Measurements from ENCODE around the gene PARP16. TPM values are rescaled to one million over a fixed set of nuclear protein-coding genes. Genes with fewer than 3 reads are reported as not detected.

The PARP16 gene
- total and polyA plus RNA-seq, 9 of the 15 experiments (the other 6 are each of a cell fraction or from before 2014, with no cell fraction given): 3.0 to 9.9 (median 5.8) TPM

DNA sequence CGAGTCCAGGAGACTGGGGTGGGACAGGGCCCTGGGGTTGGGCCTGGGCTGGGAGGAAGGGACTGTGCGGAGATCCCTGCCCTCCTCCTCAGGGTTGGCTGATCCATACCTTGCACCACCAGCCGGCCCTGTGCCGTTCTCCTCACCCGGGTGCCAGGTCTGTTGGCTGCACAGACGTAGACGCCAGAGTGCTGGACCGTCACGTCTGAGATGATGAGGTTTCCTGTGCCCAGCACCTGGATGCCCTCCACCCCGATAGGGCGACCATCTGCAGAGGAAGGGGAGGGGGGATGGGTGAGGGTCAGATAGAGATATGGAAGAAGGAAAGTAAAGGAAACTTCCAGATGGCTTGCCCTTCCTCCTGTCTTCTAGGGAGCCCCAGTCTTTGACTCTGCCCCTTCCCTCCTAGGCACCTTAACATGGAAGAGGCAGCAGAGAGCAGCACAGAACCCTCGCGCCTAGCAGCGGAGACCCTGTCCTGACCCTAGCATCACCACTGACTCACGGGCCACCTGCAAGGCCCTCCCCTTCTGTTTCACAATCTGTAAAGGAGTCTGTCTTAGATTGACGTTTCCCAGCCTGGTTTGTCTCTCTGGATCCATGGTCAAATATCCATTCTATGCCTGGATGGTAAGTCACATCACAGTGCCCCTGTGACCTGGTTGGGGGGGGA is 46.6 kb upstream of the PARP16 start:
- H3K27me3 ChIP-seq (ENCODE audit: control insufficient read depth in 2 of 2, insufficient read depth in 2 of 2, low read length in 2 of 2): peaks cover 49 to 89% of the 10 kb centered on the region in 2 experiments
- no peaks in the 10 kb centered on the region for H3K9me1 ChIP-seq (ENCODE audit: control insufficient read depth, insufficient read depth, low read length)
- DNase-seq (ENCODE audit: extremely low read depth in 1 of 4, low spot score in 3 of 4): no peak
- ChIA-PET POLR2A (interaction anchor here (1.0 to 6.0 kb wide), 4 partner anchors 9 to 28 kb away, joined by 3 to 35 read pairs (median 13); partner anchors contain the start of gene RNU5B-1), CTCF (ENCODE audit: low intra/inter-chr PET ratio) (no interaction called here)
- H3K27ac ChIP-seq (ENCODE audit: extremely low read depth, low read depth, low read length): no peak overlapping the region
- no peak for FAIRE-seq
- intact Hi-C loops (cut with micrococcal nuclease) (no loop called here), in situ Hi-C loops (cut with MboI) (no loop called here)
- no peak overlapping the region for H3K4me3 ChIP-seq
- no peak overlapping the region for H3K4me2 ChIP-seq (ENCODE audit: insufficient read depth, low read length)
- 2% methylated on average over 11 of the region's 16 CpGs for whole genome bisulfite sequencing (ENCODE audit: insufficient coverage, low coverage, missing lambda C conversion rate)
- H2AFZ ChIP-seq (ENCODE audit: low read depth, low read length): no peak overlapping the region
- H3K36me3 ChIP-seq (ENCODE audit: control insufficient read depth, insufficient read depth, low read length): no peaks in the 10 kb centered on the region
- peaks cover 0 to 33% of the 10 kb centered on the region in 2 experiments; a peak in 2 of 5 replicates for H3K4me1 ChIP-seq (replicated peaks in 1 of 2; ENCODE audit: control insufficient read depth in 2 of 2, insufficient read depth in 2 of 2, low read length in 2 of 2)
- H3K79me2 ChIP-seq (ENCODE audit: control insufficient read depth, insufficient read depth, low read length): no peaks in the 10 kb centered on the region
- ATAC-seq: no peak
- H4K20me1 ChIP-seq (replicated peaks; ENCODE audit: control insufficient read depth, insufficient read depth, low read length): peaks cover 9% of the 10 kb centered on the region; the same call in 1 of the 2 replicates
- BruUV-seq (replicated peaks): no TSS peak
- H3K9ac ChIP-seq (ENCODE audit: insufficient read depth in 1 of 2, low read depth in 2 of 2, low read length in 2 of 2): no peak overlapping the region; a peak in 1 of 4 replicates
- TF ChIP-seq DPF2 (IDR thresholded peaks at IDR 0.05): no peak
- TF ChIP-seq ZNF431 (CRISPR knock-in tag; IDR thresholded peaks at IDR 0.05): no peak
- no peak for TF ChIP-seq ZNF41 (CRISPR knock-in tag; conservative IDR thresholded peaks at IDR 0.05)
- TF ChIP-seq ZNF3 (CRISPR knock-in tag; IDR thresholded peaks at IDR 0.05): no peak
- H3K9me3 ChIP-seq (replicated peaks; ENCODE audit: control insufficient read depth, insufficient read depth, low read depth, low read length): no peaks in the 10 kb centered on the region

Measured in K562 (cell line).